ENCODE data around the gene LLCFC1.

LLCFC1 gene

GRCh38 chr7:142940966-142941535 lies 1.8 kb downstream of the LLCFC1 start:
- ATAC-seq, result no peak
- no peak for TF ChIP-seq ESRRG (CRISPR knock-in tag; IDR thresholded peaks at IDR 0.05)
- no peak for TF ChIP-seq ARNTL (CRISPR knock-in tag; IDR thresholded peaks at IDR 0.05; ENCODE audit: borderline replicate concordance, low read depth)
- TF ChIP-seq ZNF70 (CRISPR knock-in tag; IDR thresholded peaks at IDR 0.05), result no peak

- ATAC-seq, result no peak
- TF ChIP-seq OSR1 (CRISPR knock-in tag; IDR thresholded peaks at IDR 0.05), result no peak
- no peak for TF ChIP-seq ZFP30 (CRISPR knock-in tag; IDR thresholded peaks at IDR 0.05)
- TF ChIP-seq SNAI2 (CRISPR knock-in tag; IDR thresholded peaks at IDR 0.05), result no peak
- no peak for TF ChIP-seq GLIS3 (CRISPR knock-in tag; IDR thresholded peaks at IDR 0.05)
- no peak for TF ChIP-seq CSRNP3 (CRISPR knock-in tag; IDR thresholded peaks at IDR 0.05)
- TF ChIP-seq CSDC2 (CRISPR knock-in tag; IDR thresholded peaks at IDR 0.05), result no peak
- no peak for TF ChIP-seq PPARA (CRISPR knock-in tag; IDR thresholded peaks at IDR 0.05; ENCODE audit: borderline replicate concordance)
- TF ChIP-seq ZC3H10 (CRISPR knock-in tag; IDR thresholded peaks at IDR 0.05), result no peak
- TF ChIP-seq ESRRG (CRISPR knock-in tag; IDR thresholded peaks at IDR 0.05), result no peak
- TF ChIP-seq TOX (CRISPR knock-in tag; IDR thresholded peaks at IDR 0.05; ENCODE audit: borderline replicate concordance), result no peak
- no peak for TF ChIP-seq RARB (CRISPR knock-in tag; IDR thresholded peaks at IDR 0.05)
- TF ChIP-seq BACH2 (CRISPR knock-in tag; IDR thresholded peaks at IDR 0.05; ENCODE audit: borderline replicate concordance), result no peak
- TF ChIP-seq TSHZ2 (CRISPR knock-in tag; IDR thresholded peaks at IDR 0.05), result no peak
- no peak for TF ChIP-seq CREB5 (CRISPR knock-in tag; IDR thresholded peaks at IDR 0.05; ENCODE audit: low read depth)
- no peak for TF ChIP-seq ZNF70 (CRISPR knock-in tag; IDR thresholded peaks at IDR 0.05)
- TF ChIP-seq POU6F1 (CRISPR knock-in tag; IDR thresholded peaks at IDR 0.05; ENCODE audit: borderline replicate concordance, low read depth), result no peak
- no peak for TF ChIP-seq TCF4 (CRISPR knock-in tag; IDR thresholded peaks at IDR 0.05; ENCODE audit: borderline replicate concordance)
- no peak for TF ChIP-seq ARNTL (CRISPR knock-in tag; IDR thresholded peaks at IDR 0.05; ENCODE audit: borderline replicate concordance, low read depth)
- TF ChIP-seq ISL1 (CRISPR knock-in tag; IDR thresholded peaks at IDR 0.05), result no peak
These were observed 2.3 kb downstream of the LLCFC1 start for GRCh38 chr7:142941541-142941940.

- no peak for ATAC-seq
- TF ChIP-seq TOX (CRISPR knock-in tag; IDR thresholded peaks at IDR 0.05; ENCODE audit: borderline replicate concordance), result no peak
- TF ChIP-seq PPARA (CRISPR knock-in tag; IDR thresholded peaks at IDR 0.05; ENCODE audit: borderline replicate concordance), result no peak
- no peak for TF ChIP-seq TSHZ2 (CRISPR knock-in tag; IDR thresholded peaks at IDR 0.05)
- TF ChIP-seq POU6F1 (CRISPR knock-in tag; IDR thresholded peaks at IDR 0.05; ENCODE audit: borderline replicate concordance, low read depth), result no peak
- no peak for TF ChIP-seq CSRNP3 (CRISPR knock-in tag; IDR thresholded peaks at IDR 0.05)
- TF ChIP-seq SNAI2 (CRISPR knock-in tag; IDR thresholded peaks at IDR 0.05), result no peak
- TF ChIP-seq ZFP3 (CRISPR knock-in tag; IDR thresholded peaks at IDR 0.05), result no peak
- no peak for TF ChIP-seq RARB (CRISPR knock-in tag; IDR thresholded peaks at IDR 0.05)
- no peak for TF ChIP-seq ARNTL (CRISPR knock-in tag; IDR thresholded peaks at IDR 0.05; ENCODE audit: borderline replicate concordance, low read depth)
- no peak for TF ChIP-seq CSDC2 (CRISPR knock-in tag; IDR thresholded peaks at IDR 0.05)
- TF ChIP-seq ZNF565 (CRISPR knock-in tag; conservative IDR thresholded peaks at IDR 0.05; ENCODE audit: low read depth), result no peak
- no peak for TF ChIP-seq ZNF70 (CRISPR knock-in tag; IDR thresholded peaks at IDR 0.05)
- no peak for TF ChIP-seq ZC3H10 (CRISPR knock-in tag; IDR thresholded peaks at IDR 0.05)
- no peak for TF ChIP-seq BACH2 (CRISPR knock-in tag; IDR thresholded peaks at IDR 0.05; ENCODE audit: borderline replicate concordance)
- no peak for TF ChIP-seq CREB5 (CRISPR knock-in tag; IDR thresholded peaks at IDR 0.05; ENCODE audit: low read depth)
These were observed 3.5 kb downstream of the LLCFC1 start for GRCh38 chr7:142942746-142943145.
